Chondrocyte (in vitro differentiated cells): ENCODE results near the gene ZFP62. TPM values are rescaled to one million over a fixed set of nuclear protein-coding genes. Genes with fewer than 3 reads are reported as not detected.

Experiments used
- DNase-seq: peaks from one replicate; pipeline ENCODE4 v3.0.0; 2021; ENCODE audit warnings: mixed read lengths, low spot score
- H3K27ac Mint-ChIP-seq: one replicate; pipeline ENCODE4 v1.8.0; 2021; ENCODE audit warnings: mild to moderate bottlenecking, moderate library complexity, mixed read lengths; ENCODE audit not compliant: unreplicated experiment
- H3K27me3 Mint-ChIP-seq: 2 replicates; pipeline ENCODE4 v1.8.0; 2021; ENCODE audit warnings: low read depth, mixed read lengths
- H3K36me3 Mint-ChIP-seq: 2 replicates; pipeline ENCODE4 v1.8.0; 2021; ENCODE audit warnings: low read depth, mixed read lengths
- H3K4me1 Mint-ChIP-seq: 2 replicates; pipeline ENCODE4 v1.8.0; 2021; ENCODE audit warnings: low read depth, mild to moderate bottlenecking, mixed read lengths
- H3K4me3 Mint-ChIP-seq: one replicate; pipeline ENCODE4 v1.8.0; 2021; ENCODE audit warnings: mild to moderate bottlenecking, moderate library complexity, mixed read lengths; ENCODE audit not compliant: unreplicated experiment
- H3K9me3 Mint-ChIP-seq: 2 replicates; pipeline ENCODE4 v1.8.0; 2021; ENCODE audit warnings: low read depth, mixed read lengths
- total RNA-seq: library from RNA; stranded (reverse); gene quantifications from 3 replicates; pipeline ENCODE4 v1.2.1, GENCODE V29; 2021
- TF ChIP-seq, protein P1 (sequence below): fragments of 200-600 bp; sonication (generic); IDR thresholded peaks from 2 replicates; pipeline ENCODE4 v1.5.0; 2021; ENCODE audit warnings: antibody characterized with exemption, mild to moderate bottlenecking, moderate library complexity

The ZFP62 gene
- total RNA-seq, 1 donor from 2014 or later = 13.3 TPM

DNA sequence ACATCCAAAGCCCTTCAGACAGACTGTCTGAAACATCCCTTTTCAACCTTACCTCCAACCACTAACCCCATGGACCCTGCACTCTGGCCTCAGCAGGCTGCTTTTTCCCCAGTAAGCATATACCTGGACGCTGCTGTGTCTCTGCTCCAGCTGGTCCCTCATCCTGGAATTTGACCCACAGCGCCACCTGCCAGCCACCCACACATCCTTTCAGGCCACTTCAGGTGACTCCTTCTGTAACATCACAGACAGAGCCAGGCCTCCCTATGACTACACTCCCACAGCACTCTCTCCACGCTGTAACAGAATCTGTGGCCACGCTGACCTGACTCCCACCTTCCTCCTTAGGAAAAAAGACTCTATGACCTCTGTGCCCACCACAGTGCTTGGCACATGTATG lies 61.9 kb downstream of the ZFP62 start:
- peak overlapping the region; percentile 23 for H3K4me3 Mint-ChIP-seq
- no peaks in the 10 kb centered on the region for H3K27me3 Mint-ChIP-seq
- H3K36me3 Mint-ChIP-seq = peaks cover 6% of the 10 kb centered on the region
- H3K4me1 Mint-ChIP-seq = peaks cover 72% of the 10 kb centered on the region
- H3K27ac Mint-ChIP-seq = peak overlapping the region; percentile 96
- no peaks in the 10 kb centered on the region for H3K9me3 Mint-ChIP-seq
- no peak for DNase-seq
- TF ChIP-seq, protein P1, sequence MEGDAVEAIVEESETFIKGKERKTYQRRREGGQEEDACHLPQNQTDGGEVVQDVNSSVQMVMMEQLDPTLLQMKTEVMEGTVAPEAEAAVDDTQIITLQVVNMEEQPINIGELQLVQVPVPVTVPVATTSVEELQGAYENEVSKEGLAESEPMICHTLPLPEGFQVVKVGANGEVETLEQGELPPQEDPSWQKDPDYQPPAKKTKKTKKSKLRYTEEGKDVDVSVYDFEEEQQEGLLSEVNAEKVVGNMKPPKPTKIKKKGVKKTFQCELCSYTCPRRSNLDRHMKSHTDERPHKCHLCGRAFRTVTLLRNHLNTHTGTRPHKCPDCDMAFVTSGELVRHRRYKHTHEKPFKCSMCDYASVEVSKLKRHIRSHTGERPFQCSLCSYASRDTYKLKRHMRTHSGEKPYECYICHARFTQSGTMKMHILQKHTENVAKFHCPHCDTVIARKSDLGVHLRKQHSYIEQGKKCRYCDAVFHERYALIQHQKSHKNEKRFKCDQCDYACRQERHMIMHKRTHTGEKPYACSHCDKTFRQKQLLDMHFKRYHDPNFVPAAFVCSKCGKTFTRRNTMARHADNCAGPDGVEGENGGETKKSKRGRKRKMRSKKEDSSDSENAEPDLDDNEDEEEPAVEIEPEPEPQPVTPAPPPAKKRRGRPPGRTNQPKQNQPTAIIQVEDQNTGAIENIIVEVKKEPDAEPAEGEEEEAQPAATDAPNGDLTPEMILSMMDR = peak; percentile 54

DNA sequence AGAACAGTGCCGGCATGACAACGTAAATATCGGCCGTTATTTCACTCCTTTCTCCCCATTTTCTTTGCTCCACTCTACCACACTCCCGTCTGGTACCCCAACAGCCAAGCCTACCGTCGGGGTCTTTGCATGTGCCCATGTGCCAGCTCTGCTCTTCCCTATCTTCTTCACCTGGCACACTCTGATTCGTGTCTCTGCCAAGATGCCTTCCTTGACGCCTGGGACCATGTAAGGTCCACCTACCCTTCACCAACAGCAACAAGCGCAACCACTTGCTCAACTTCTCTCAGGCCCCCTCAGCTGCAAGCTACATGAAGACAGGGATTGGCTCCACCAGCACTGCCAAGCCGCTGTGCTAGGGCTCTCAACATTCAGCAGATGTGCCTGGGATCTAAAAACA lies 62.9 kb downstream of the ZFP62 start:
- Mint-ChIP-seq H3K27ac (peak overlapping the region; percentile 82), H3K4me1 (peaks cover 74% of the 10 kb centered on the region), H3K36me3 (peaks cover 6% of the 10 kb centered on the region), H3K9me3 (no peaks in the 10 kb centered on the region), H3K27me3 (no peaks in the 10 kb centered on the region), H3K4me3 (no peak overlapping the region)
- TF ChIP-seq, protein P1 = no peak
- no peak for DNase-seq

Other genes starting within 250 kb of the ZFP62 start
- gene FLT4, start 211.7 kb downstream of the ZFP62 start, total RNA-seq = 0.10 to 0.31 TPM (median 0.29 TPM) in 3 replicates
- gene OR2Y1, start 121.2 kb downstream of the ZFP62 start, total RNA-seq = not detected in 3 replicates
- gene MGAT1, start 58.5 kb downstream of the ZFP62 start, total RNA-seq = 119 to 136 TPM (median 123 TPM) in 3 replicates
- gene BTNL8, start 37.9 kb upstream of the ZFP62 start, total RNA-seq = not detected in 3 replicates
- not detected in 3 replicates for gene BTNL3, start 127.6 kb upstream of the ZFP62 start, total RNA-seq
- not detected in 3 replicates for gene BTNL9, start 179.0 kb upstream of the ZFP62 start, total RNA-seq